Measurements from ENCODE around the gene TRIM43B.

DNA sequence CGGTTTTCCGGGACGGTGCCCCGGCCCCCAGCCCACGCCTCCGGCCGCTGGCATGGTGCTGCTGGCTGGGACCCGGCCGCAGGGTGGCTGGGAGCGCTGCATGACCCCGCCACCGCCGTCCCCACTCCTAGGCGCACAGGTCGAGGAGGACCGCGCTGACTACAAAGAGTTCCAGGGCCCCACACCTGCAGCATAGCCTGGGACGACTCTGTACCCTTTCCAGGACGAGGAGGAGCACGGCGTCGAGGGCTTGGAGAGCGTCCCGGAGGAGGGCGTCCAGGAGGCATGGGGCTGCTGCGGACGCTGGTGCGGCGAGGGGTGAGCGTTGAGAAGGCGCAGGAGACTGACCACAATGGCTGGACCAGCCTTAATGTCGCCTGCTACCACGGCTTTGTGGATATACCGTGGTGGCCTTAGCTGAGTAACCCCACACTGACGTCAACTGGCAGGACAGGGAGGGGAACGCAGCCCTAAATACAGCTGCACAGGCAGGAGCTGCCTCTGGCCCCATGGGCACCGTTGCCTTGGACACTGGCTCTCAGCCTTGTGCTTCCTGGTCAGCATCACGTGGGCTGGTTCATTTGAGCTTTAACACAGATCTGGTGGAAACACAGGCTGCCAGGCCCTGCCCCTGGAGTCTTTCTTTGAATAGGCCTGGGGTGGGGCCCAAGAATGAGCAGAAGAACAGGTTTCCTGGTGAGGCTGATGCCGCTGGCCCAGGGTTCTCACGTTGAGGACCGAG lies 40.9 kb upstream of the TRIM43B start:
- TF ChIP-seq, protein P1, sequence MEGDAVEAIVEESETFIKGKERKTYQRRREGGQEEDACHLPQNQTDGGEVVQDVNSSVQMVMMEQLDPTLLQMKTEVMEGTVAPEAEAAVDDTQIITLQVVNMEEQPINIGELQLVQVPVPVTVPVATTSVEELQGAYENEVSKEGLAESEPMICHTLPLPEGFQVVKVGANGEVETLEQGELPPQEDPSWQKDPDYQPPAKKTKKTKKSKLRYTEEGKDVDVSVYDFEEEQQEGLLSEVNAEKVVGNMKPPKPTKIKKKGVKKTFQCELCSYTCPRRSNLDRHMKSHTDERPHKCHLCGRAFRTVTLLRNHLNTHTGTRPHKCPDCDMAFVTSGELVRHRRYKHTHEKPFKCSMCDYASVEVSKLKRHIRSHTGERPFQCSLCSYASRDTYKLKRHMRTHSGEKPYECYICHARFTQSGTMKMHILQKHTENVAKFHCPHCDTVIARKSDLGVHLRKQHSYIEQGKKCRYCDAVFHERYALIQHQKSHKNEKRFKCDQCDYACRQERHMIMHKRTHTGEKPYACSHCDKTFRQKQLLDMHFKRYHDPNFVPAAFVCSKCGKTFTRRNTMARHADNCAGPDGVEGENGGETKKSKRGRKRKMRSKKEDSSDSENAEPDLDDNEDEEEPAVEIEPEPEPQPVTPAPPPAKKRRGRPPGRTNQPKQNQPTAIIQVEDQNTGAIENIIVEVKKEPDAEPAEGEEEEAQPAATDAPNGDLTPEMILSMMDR (conservative IDR thresholded peaks at IDR 0.05; ENCODE audit: low read length), result no peak
- TF ChIP-seq EZH2phosphoT487 (IDR thresholded peaks at IDR 0.05; ENCODE audit: borderline replicate concordance, low read depth, low read length), result no peak

All from OCI-LY7 (cell line).